Activated CD4-positive, alpha-beta T cell treated with anti-CD3 and anti-CD28 coated beads, Interleukin-2, amount 10 ng/mL, durations not matched to agents 7 days and 5 days (primary cell): ENCODE measurements around the gene TGFB3. TPM values are rescaled to one million over a fixed set of nuclear protein-coding genes. Genes with fewer than 3 reads are reported as not detected.

ENCODE experiments used
- CTCF ChIA-PET: fragments of 350-600 bp; sonication (Branson Sonifier 250); formaldehyde crosslinking; loops from one replicate; lab custom pipeline; 2021; ENCODE audit warnings: antibody characterized with exemption; lab: Charles Lee
- POLR2A ChIA-PET: fragments of 350-600 bp; sonication (Branson Sonifier 250); formaldehyde crosslinking; loops from one replicate; lab custom pipeline; 2021; ENCODE audit warnings: antibody characterized with exemption; lab: Charles Lee
- DNase-seq: peaks from one replicate; pipeline ENCODE4 v3.0.0-alpha.2; 2020
- H3K27ac Mint-ChIP-seq: one replicate; pipeline ENCODE4 v1.8.0; 2021; ENCODE audit warnings: mild to moderate bottlenecking, moderate library complexity, mixed read lengths
- H3K27me3 Mint-ChIP-seq: one replicate; pipeline ENCODE4 v1.8.0; 2021; ENCODE audit warnings: mixed read lengths
- H3K36me3 Mint-ChIP-seq: one replicate; pipeline ENCODE4 v1.8.0; 2021; ENCODE audit warnings: low read depth, mixed read lengths
- H3K4me1 Mint-ChIP-seq: one replicate; pipeline ENCODE4 v1.8.0; 2021; ENCODE audit warnings: mixed read lengths
- H3K4me3 Mint-ChIP-seq: one replicate; pipeline ENCODE4 v1.8.0; 2021; ENCODE audit warnings: mild to moderate bottlenecking, moderate library complexity, mixed read lengths
- H3K9me3 Mint-ChIP-seq: one replicate; pipeline ENCODE4 v1.8.0; 2021; ENCODE audit warnings: mixed read lengths
- total RNA-seq, 2 experiments: library from RNA; stranded (reverse); gene quantifications; one replicate each; pipeline ENCODE4 v1.2.3, GENCODE V29; 2021

TGFB3 gene
- total RNA-seq, 2 experiments from 2014 or later = 1.5 to 1.9 TPM

DNA sequence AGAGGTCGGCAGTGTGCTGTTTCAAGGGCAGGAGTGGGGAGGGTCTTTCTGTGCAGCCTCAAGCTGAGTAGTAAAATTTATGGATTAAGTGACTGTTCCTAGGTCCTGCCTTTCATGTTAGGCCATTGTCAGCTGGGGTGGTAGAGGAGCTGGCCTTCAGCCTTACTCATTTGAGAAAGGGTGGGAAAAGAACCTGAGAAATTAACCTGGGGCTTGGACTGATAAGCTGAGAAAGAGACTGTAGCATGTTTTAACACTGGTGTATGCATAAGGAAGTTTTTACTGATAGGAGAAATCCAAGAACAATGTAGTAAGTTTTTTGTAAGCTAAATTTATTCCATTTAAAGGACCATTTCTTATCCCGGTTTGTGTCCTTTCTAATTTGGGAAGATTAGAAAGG, 24.5 kb upstream of the TGFB3 start:
- ChIA-PET CTCF (interaction anchor here (0.6 to 2.6 kb wide), 3 partner anchors 10 to 24 kb away, joined by 3 to 9 read pairs (median 4); partner anchors contain the start of gene TGFB3), POLR2A (no interaction called here)
- no peaks in the 10 kb centered on the region for H3K27me3 Mint-ChIP-seq
- peaks cover 8% of the 10 kb centered on the region for H3K9me3 Mint-ChIP-seq
- no peak overlapping the region for H3K4me3 Mint-ChIP-seq
- H3K36me3 Mint-ChIP-seq = peaks cover 12% of the 10 kb centered on the region
- DNase-seq = no peak
- no peak overlapping the region for H3K27ac Mint-ChIP-seq
- H3K4me1 Mint-ChIP-seq = no peaks in the 10 kb centered on the region

GRCh38 chr14:76002383-76002782, 20.6 kb upstream of the TGFB3 start:
- POLR2A ChIA-PET = no interaction called here
- H3K4me1 Mint-ChIP-seq = no peaks in the 10 kb centered on the region

DNA sequence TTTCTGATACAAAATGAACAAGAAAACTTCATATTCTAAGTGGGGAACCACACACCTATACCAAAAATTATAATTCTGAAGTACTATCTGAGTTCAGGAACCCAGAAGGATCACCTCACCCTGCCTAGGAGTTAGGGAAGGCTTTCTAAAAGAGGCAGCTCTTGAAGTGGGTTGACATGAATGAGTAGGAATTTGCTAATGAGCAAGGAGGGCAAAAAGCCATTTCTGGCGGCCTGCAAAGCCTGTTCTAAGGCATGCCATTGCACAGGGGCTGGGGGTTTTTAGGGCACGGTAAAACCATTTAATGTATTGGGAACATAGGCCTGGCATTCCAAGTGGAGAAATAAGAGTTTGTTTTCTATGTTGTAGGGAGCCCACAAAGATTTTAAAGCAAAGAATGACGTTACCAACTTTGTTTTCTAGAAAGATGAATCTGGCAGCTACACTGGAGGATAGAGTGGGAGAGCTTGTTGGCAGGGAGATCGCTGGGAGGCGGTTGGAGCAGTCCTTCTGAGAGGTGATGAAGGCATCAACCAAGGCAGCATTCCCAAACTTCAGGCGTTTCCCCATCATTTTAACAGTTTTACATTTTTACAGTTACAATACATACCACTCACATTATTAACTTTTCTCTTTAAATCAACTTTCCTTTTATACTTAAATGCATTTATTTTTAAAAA, 17.9 kb upstream of the TGFB3 start:
- Mint-ChIP-seq H3K36me3 (peaks cover 6% of the 10 kb centered on the region), H3K27ac (no peak overlapping the region), H3K27me3 (no peaks in the 10 kb centered on the region), H3K4me1 (no peaks in the 10 kb centered on the region), H3K4me3 (no peak overlapping the region), H3K9me3 (no peaks in the 10 kb centered on the region)
- ChIA-PET CTCF (no interaction called here), POLR2A (no interaction called here)
- DNase-seq = no peak

More at GRCh38 chr14:76002383-76002782, 20.6 kb upstream of the TGFB3 start:
- Mint-ChIP-seq H3K27ac (no peak overlapping the region), H3K9me3 (peaks cover 8% of the 10 kb centered on the region), H3K4me3 (no peak overlapping the region), H3K27me3 (no peaks in the 10 kb centered on the region), H3K36me3 (peaks cover 12% of the 10 kb centered on the region)
- no peak for DNase-seq
- CTCF ChIA-PET = interaction anchor here (1.3 kb wide), 1 partner anchor 17 kb away, joined by 3 read pairs; no protein-coding TSS in a partner anchor

- Mint-ChIP-seq H3K27ac (no peak overlapping the region), H3K4me1 (peaks cover 5% of the 10 kb centered on the region), H3K9me3 (no peaks in the 10 kb centered on the region), H3K36me3 (no peaks in the 10 kb centered on the region), H3K27me3 (no peaks in the 10 kb centered on the region), H3K4me3 (no peak overlapping the region)
- no peak for DNase-seq
- POLR2A ChIA-PET = no interaction called here
- CTCF ChIA-PET = interaction anchor here (0.6 kb wide), 1 partner anchor 10 kb away, joined by 4 read pairs; no protein-coding TSS in a partner anchor
Measured at GRCh38 chr14:75996488-75996887, 14.7 kb upstream of the TGFB3 start.

DNA sequence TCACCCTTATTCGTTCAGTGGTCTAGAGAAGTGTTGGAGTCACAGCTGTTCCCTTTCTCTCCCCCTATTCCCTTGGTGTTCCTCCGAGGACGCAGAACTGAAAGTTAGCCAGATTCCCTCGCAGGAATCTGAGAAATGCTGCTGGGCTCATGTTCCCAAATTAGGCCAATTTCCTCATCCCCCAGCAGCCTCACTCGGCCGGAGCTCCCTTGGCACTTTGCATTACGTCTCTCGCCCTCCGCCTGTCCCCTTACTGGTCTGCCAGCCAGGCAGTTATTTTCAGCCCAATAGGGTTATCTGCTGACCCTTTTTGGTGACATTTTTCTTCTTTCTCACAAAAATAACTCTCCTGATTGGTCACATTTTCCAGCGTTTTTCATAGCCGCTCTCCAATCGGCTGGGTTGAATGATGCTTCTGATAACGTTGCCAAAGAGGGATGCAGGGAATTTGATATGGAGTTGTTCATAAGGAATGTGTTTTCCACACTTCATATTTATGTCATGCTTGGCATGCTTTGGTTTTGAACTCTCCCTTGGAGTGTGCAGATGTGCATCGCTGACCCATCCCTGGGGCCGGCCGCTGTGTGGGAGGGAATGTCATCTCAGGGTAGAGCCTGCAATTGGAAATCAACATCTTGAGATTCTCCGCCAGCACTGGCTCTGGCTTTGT, 13.7 kb upstream of the TGFB3 start:
- Mint-ChIP-seq H3K9me3 (no peaks in the 10 kb centered on the region), H3K27me3 (no peaks in the 10 kb centered on the region), H3K4me1 (peaks cover 5% of the 10 kb centered on the region), H3K4me3 (no peak overlapping the region), H3K36me3 (no peaks in the 10 kb centered on the region), H3K27ac (no peak overlapping the region)
- no peak for DNase-seq
- ChIA-PET CTCF (interaction anchor here (0.5 kb wide), 1 partner anchor 899 kb away, joined by 3 read pairs; no protein-coding TSS in a partner anchor), POLR2A (no interaction called here)

GRCh38 chr14:75993567-75994041, 11.8 kb upstream of the TGFB3 start:
- Mint-ChIP-seq H3K4me1 (peaks cover 5% of the 10 kb centered on the region), H3K9me3 (no peaks in the 10 kb centered on the region), H3K4me3 (no peak overlapping the region), H3K27me3 (no peaks in the 10 kb centered on the region), H3K27ac (no peak overlapping the region), H3K36me3 (no peaks in the 10 kb centered on the region)
- ChIA-PET CTCF (interaction anchor here (1.4 kb wide), 1 partner anchor 11 kb away, joined by 3 read pairs; no protein-coding TSS in a partner anchor), POLR2A (no interaction called here)
- no peak for DNase-seq

DNA sequence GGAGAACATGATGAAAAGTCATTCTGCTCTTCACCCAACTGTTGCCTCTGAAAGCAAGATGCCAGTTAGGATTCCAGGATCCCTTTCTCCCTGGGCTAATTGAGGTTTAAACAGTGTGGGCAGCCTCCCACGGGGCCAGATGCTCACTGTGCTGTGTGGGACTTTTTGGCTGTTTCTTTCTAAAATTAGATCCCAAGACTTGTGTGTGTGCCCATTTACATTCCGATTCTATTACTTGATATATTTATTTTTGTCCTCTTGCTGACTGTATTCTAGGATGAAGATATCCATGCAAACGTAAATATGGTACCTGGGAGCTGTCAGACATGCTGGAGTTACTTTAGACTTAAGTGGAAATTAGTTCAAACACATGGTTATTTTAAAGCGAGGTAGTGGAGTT, 10.0 kb upstream of the TGFB3 start:
- Mint-ChIP-seq H3K4me1 (peaks cover 6% of the 10 kb centered on the region), H3K27me3 (no peaks in the 10 kb centered on the region), H3K36me3 (no peaks in the 10 kb centered on the region), H3K9me3 (no peaks in the 10 kb centered on the region), H3K4me3 (no peak overlapping the region), H3K27ac (no peak overlapping the region)
- POLR2A ChIA-PET = no interaction called here
- CTCF ChIA-PET = interaction anchor here (1.5 kb wide), 1 partner anchor 9 kb away, joined by 4 read pairs; no protein-coding TSS in a partner anchor
- DNase-seq = no peak

DNA sequence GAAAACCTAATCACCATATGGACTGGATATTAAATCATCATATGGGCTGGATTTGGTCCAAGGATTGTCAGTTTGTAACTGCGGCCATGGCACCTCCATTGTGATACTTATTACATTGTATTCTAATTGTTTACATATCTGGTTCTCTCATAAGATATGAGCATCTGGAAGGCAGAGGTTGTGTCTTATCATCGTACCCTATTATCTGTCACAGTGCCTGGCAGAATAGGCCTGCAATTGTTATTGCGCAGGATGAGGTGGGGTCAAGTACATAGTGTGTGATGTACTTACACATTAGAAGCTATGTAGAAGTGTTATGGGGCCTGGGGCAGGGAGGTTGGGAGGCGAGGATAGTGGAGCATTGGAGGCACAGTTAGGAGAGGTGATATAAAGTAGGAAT, 8.5 kb upstream of the TGFB3 start:
- Mint-ChIP-seq H3K27ac (no peak overlapping the region), H3K9me3 (no peaks in the 10 kb centered on the region), H3K27me3 (no peaks in the 10 kb centered on the region), H3K36me3 (no peaks in the 10 kb centered on the region), H3K4me1 (peaks cover 19% of the 10 kb centered on the region), H3K4me3 (no peak overlapping the region)
- ChIA-PET POLR2A (no interaction called here), CTCF (interaction anchor here (0.9 kb wide), 1 partner anchor 502 kb away, joined by 3 read pairs; no protein-coding TSS in a partner anchor)
- no peak for DNase-seq

- Mint-ChIP-seq H3K36me3 (no peaks in the 10 kb centered on the region), H3K27ac (no peak overlapping the region), H3K27me3 (peaks cover under 1% of the 10 kb centered on the region), H3K9me3 (no peaks in the 10 kb centered on the region), H3K4me3 (no peak overlapping the region), H3K4me1 (peaks cover 20% of the 10 kb centered on the region)
- CTCF ChIA-PET = interaction anchor here (0.9 to 1.0 kb wide), 2 partner anchors 90 to 500 kb away, joined by 3 read pairs; no protein-coding TSS in a partner anchor
- no peak for DNase-seq
- POLR2A ChIA-PET = no interaction called here
Measured at GRCh38 chr14:75989134-75989533, 7.3 kb upstream of the TGFB3 start.

- peaks cover 20% of the 10 kb centered on the region for H3K4me1 Mint-ChIP-seq
- peaks cover 6% of the 10 kb centered on the region for H3K27me3 Mint-ChIP-seq
- no peak overlapping the region for H3K4me3 Mint-ChIP-seq
- H3K36me3 Mint-ChIP-seq = no peaks in the 10 kb centered on the region
- ChIA-PET POLR2A (no interaction called here), CTCF (no interaction called here)
- no peak for DNase-seq
- H3K27ac Mint-ChIP-seq = no peak overlapping the region
- no peaks in the 10 kb centered on the region for H3K9me3 Mint-ChIP-seq
Measured at GRCh38 chr14:75987201-75987970, 5.6 kb upstream of the TGFB3 start.

DNA sequence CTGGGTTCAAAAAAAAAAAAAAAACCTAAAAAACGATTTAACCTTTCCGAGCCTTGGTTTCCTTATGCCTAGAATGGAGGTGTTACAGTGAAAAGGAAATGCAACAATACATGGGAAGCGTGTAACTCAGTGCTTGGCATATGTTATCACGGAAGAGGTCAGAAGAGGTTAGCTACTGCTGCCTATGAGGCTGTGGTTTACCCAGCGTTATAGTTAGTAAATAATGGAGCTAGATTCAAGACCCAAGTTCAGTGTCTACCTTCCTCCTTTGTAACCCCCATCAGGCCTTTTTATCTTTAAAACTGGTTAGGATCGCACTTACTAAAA, 4.6 kb upstream of the TGFB3 start:
- no peak for DNase-seq
- ChIA-PET POLR2A (no interaction called here), CTCF (no interaction called here)
- Mint-ChIP-seq H3K36me3 (no peaks in the 10 kb centered on the region), H3K4me1 (peaks cover 26% of the 10 kb centered on the region), H3K27ac (peak overlapping the region; percentile 74), H3K4me3 (peak overlapping the region; percentile 76), H3K9me3 (no peaks in the 10 kb centered on the region), H3K27me3 (peaks cover 6% of the 10 kb centered on the region)

- CTCF ChIA-PET = interaction anchor here (1.0 to 5.7 kb wide), 2 partner anchors 80 to 276 kb away, joined by 3 to 38 read pairs; no protein-coding TSS in a partner anchor
- peak; percentile 95 for DNase-seq
- Mint-ChIP-seq H3K4me3 (peak within 1 kb of the TSS; percentile 76), H3K9me3 (no peaks in the 10 kb centered on the region), H3K27ac (peak within 1 kb of the TSS; percentile 74), H3K4me1 (peaks cover 31% of the 10 kb centered on the region), H3K27me3 (peaks cover 6% of the 10 kb centered on the region), H3K36me3 (no peaks in the 10 kb centered on the region)
- POLR2A ChIA-PET = no interaction called here
Measured at GRCh38 chr14:75985618-75986438, 4.0 kb upstream of the TGFB3 start, which contains the start of gene IFT43. TSS of gene IFT43 (plus strand) at chr14:75985763. CDS start at chr14:75985787, 24 bp downstream.
